Measurements from ENCODE around the gene HS3ST3A1.

Gene HS3ST3A1

DNA sequence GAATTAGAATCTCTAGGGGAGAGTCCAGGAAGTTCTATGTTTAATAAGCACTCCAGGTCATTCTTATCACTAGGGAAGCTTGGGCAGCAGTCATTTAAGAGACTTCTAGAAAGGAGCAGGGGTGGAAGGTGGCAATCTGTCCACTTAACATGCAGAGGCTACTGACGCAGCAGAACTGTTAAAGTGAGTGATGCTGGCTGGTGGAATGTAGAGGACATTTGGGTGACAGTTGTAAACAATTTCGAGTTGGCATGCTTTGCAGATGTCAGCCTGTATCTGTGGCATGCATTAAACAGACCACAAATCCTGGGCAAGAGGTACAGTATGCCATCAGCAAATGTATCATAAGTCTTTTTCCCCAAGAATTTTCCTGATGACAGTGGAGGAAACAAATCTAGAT, 40.5 kb upstream of the HS3ST3A1 start:
- no peak overlapping the region for H3K4me3 ChIP-seq (ENCODE audit: low read length)
- no peaks in the 10 kb centered on the region for H3K27me3 ChIP-seq (replicated peaks; ENCODE audit: insufficient read depth, low read length)
- H3K36me3 ChIP-seq (replicated peaks; ENCODE audit: insufficient read depth, low read length), result no peaks in the 10 kb centered on the region
- H2AFZ ChIP-seq (ENCODE audit: low read length), result no peak overlapping the region
- no peak overlapping the region for H3K9ac ChIP-seq (ENCODE audit: low read length)
- H3K9me3 ChIP-seq (replicated peaks; ENCODE audit: insufficient read depth, low read length), result no peaks in the 10 kb centered on the region
- no peaks in the 10 kb centered on the region for H3K79me2 ChIP-seq (ENCODE audit: low read length)
- no peak overlapping the region for H3K4me2 ChIP-seq (ENCODE audit: low read depth, low read length)
- DNase-seq, result no peak
- no peaks in the 10 kb centered on the region for H3K4me1 ChIP-seq (ENCODE audit: low read length)
- no peaks in the 10 kb centered on the region for H4K20me1 ChIP-seq (ENCODE audit: insufficient read depth, low read length)
- TF ChIP-seq, protein P1, sequence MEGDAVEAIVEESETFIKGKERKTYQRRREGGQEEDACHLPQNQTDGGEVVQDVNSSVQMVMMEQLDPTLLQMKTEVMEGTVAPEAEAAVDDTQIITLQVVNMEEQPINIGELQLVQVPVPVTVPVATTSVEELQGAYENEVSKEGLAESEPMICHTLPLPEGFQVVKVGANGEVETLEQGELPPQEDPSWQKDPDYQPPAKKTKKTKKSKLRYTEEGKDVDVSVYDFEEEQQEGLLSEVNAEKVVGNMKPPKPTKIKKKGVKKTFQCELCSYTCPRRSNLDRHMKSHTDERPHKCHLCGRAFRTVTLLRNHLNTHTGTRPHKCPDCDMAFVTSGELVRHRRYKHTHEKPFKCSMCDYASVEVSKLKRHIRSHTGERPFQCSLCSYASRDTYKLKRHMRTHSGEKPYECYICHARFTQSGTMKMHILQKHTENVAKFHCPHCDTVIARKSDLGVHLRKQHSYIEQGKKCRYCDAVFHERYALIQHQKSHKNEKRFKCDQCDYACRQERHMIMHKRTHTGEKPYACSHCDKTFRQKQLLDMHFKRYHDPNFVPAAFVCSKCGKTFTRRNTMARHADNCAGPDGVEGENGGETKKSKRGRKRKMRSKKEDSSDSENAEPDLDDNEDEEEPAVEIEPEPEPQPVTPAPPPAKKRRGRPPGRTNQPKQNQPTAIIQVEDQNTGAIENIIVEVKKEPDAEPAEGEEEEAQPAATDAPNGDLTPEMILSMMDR (IDR thresholded peaks at IDR 0.05; ENCODE audit: low read length), result no peak
- no peak for TF ChIP-seq EZH2 (optimal IDR thresholded peaks at IDR 0.05; ENCODE audit: low read depth, low read length)
- TF ChIP-seq EZH2phosphoT487 (IDR thresholded peaks at IDR 0.05; ENCODE audit: low read length), result no peak
- no peaks in the 10 kb centered on the region for H3K9me2 ChIP-seq (replicated peaks; ENCODE audit: insufficient read depth, low read length)
- no peaks in the 10 kb centered on the region for H3F3A ChIP-seq (ENCODE audit: insufficient read depth, low read length)
- no peak overlapping the region for H3K27ac ChIP-seq (ENCODE audit: low read length)

DNA sequence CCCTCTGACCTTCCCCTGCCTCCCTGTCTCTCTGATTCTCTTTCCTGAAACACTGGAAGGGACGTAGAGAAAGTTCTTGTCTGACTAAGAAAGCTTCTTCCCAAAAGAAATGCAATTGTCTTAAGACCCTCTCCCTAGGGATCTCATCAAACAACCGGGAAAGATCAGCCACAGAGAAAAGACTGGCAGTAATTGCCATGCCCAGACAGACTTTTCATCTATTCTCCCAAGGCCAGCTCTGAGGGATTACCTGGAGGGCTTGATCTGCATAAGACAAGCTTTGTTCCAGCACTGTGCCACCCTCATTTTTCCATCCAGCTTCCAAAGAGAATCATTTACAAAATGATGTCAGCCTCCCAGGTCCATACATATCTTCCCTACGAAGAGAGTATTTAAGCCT, 38.8 kb upstream of the HS3ST3A1 start:
- H3K27me3 ChIP-seq (replicated peaks; ENCODE audit: insufficient read depth, low read length), result no peaks in the 10 kb centered on the region
- no peaks in the 10 kb centered on the region for H3K9me2 ChIP-seq (replicated peaks; ENCODE audit: insufficient read depth, low read length)
- no peaks in the 10 kb centered on the region for H4K20me1 ChIP-seq (ENCODE audit: insufficient read depth, low read length)
- H3K9ac ChIP-seq (ENCODE audit: low read length), result no peak overlapping the region
- H3K9me3 ChIP-seq (replicated peaks; ENCODE audit: insufficient read depth, low read length), result no peaks in the 10 kb centered on the region
- no peaks in the 10 kb centered on the region for H3K79me2 ChIP-seq (ENCODE audit: low read length)
- H3K4me3 ChIP-seq (ENCODE audit: low read length), result no peak overlapping the region
- DNase-seq, result no peak
- H3F3A ChIP-seq (ENCODE audit: insufficient read depth, low read length), result no peaks in the 10 kb centered on the region
- no peaks in the 10 kb centered on the region for H3K36me3 ChIP-seq (replicated peaks; ENCODE audit: insufficient read depth, low read length)
- TF ChIP-seq EZH2phosphoT487 (IDR thresholded peaks at IDR 0.05; ENCODE audit: low read length) (no peak), EZH2 (optimal IDR thresholded peaks at IDR 0.05; ENCODE audit: low read depth, low read length) (no peak)
- TF ChIP-seq, protein P1 (IDR thresholded peaks at IDR 0.05; ENCODE audit: low read length), result no peak
- H3K27ac ChIP-seq (ENCODE audit: low read length), result no peak overlapping the region
- no peak overlapping the region for H2AFZ ChIP-seq (ENCODE audit: low read length)
- no peak overlapping the region for H3K4me2 ChIP-seq (ENCODE audit: low read depth, low read length)
- no peaks in the 10 kb centered on the region for H3K4me1 ChIP-seq (ENCODE audit: low read length)

DNA sequence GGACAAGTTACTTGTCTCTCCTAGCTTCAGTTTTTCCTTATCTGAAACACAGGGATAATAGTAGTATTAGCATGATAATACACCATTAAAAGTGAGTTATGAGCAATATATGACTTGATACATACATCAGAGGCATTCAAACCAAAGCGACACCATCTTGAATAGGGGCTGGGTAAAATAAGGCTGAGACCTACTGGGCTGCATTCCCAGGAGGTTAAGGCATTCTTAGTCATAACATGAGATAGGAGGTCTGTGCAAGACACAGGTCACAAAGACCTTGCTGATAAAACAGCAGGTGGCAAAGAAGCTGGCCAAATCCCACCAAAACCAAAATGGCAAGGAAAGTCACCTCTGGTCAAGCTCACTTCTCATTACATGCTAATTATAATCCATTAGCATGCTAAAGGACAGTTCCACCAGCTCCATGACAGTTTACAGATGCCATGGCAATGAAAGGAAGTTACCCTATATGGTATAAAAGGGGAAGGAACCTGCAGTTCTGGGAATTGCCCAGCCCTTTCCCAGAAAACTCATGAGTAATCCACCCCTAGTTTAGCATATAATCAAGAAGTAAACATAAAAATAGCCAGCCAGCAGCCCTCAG, 37.2 kb upstream of the HS3ST3A1 start:
- no peaks in the 10 kb centered on the region for H3K36me3 ChIP-seq (replicated peaks; ENCODE audit: insufficient read depth, low read length)
- H3K27ac ChIP-seq (ENCODE audit: low read length), result no peak overlapping the region
- DNase-seq, result no peak
- H3K9me3 ChIP-seq (replicated peaks; ENCODE audit: insufficient read depth, low read length), result no peaks in the 10 kb centered on the region
- H2AFZ ChIP-seq (ENCODE audit: low read length), result no peak overlapping the region
- H3K4me1 ChIP-seq (ENCODE audit: low read length), result no peaks in the 10 kb centered on the region
- H3F3A ChIP-seq (ENCODE audit: insufficient read depth, low read length), result no peaks in the 10 kb centered on the region
- no peaks in the 10 kb centered on the region for H3K79me2 ChIP-seq (ENCODE audit: low read length)
- no peaks in the 10 kb centered on the region for H4K20me1 ChIP-seq (ENCODE audit: insufficient read depth, low read length)
- H3K9me2 ChIP-seq (replicated peaks; ENCODE audit: insufficient read depth, low read length), result no peaks in the 10 kb centered on the region
- H3K9ac ChIP-seq (ENCODE audit: low read length), result no peak overlapping the region
- H3K4me3 ChIP-seq (ENCODE audit: low read length), result no peak overlapping the region
- TF ChIP-seq EZH2 (optimal IDR thresholded peaks at IDR 0.05; ENCODE audit: low read depth, low read length) (no peak), EZH2phosphoT487 (IDR thresholded peaks at IDR 0.05; ENCODE audit: low read length) (no peak)
- TF ChIP-seq, protein P1 (IDR thresholded peaks at IDR 0.05; ENCODE audit: low read length), result no peak
- H3K27me3 ChIP-seq (replicated peaks; ENCODE audit: insufficient read depth, low read length), result no peaks in the 10 kb centered on the region
- no peak overlapping the region for H3K4me2 ChIP-seq (ENCODE audit: low read depth, low read length)
